GM12874 (cell line): ENCODE data around the gene BPIFB2.
A peak's percentile ranks its signal among the peaks of the same experiment; 100 is the strongest.

Experiments
- CTCF ChIP-seq: IDR thresholded peaks from 2 replicates; pipeline ENCODE4 v1.5.1; 2011; ENCODE audit warnings: low read depth, mild to moderate bottlenecking, control low read depth, low read length, moderate library complexity; ENCODE audit not compliant: insufficient read depth

The BPIFB2 gene

GRCh38 chr20:33002087-33002808 is 5.3 kb upstream of the BPIFB2 start:
- no peak for TF ChIP-seq CTCF

GRCh38 chr20:33004141-33004751 is 3.3 kb upstream of the BPIFB2 start, which contains the start of gene SUN5:
Gene SUN5, minus strand, starts transcription at chr20:33004433. Its CDS starts 93 bp downstream, at chr20:33004340.
- TF ChIP-seq CTCF, result no peak

GRCh38 chr20:33005132-33005566 is 2.4 kb upstream of the BPIFB2 start:
- peak; percentile 44; the same call in 1 of the 2 replicates for TF ChIP-seq CTCF

GRCh38 chr20:33005908-33006775 is 1.4 kb upstream of the BPIFB2 start:
- TF ChIP-seq CTCF, result no peak

- TF ChIP-seq CTCF, result no peak
These were observed 628 bp upstream of the BPIFB2 start for GRCh38 chr20:33006776-33007375.

GRCh38 chr20:33008336-33009213 is 1.1 kb downstream of the BPIFB2 start:
- TF ChIP-seq CTCF, result no peak
